Measurements from ENCODE around the gene FLNC. TPM values are rescaled to one million over a fixed set of nuclear protein-coding genes. Genes with fewer than 3 reads are reported as not detected.

The FLNC gene
- total and polyA plus RNA-seq, 2 donors from 2014 or later = 2.8 to 12.2 TPM

- no peak for DNase-seq
- intact Hi-C loops (cut with DNase I) = no loop called here
- Histone ChIP-seq H3K27ac (ENCODE audit: low read depth in 2 of 2, low read length in 2 of 2) (no peak overlapping the region), H3K27me3 (ENCODE audit: control insufficient read depth, insufficient read depth, low read length) (no peaks in the 10 kb centered on the region), H3K9ac (ENCODE audit: low read length in 3 of 3) (no peak overlapping the region), H3K9me3 (ENCODE audit: control insufficient read depth in 2 of 3, insufficient read depth in 1 of 3, low read length in 3 of 3) (no peaks in the 10 kb centered on the region), H3K4me1 (ENCODE audit: control insufficient read depth in 2 of 3, insufficient read depth in 2 of 3, low read depth in 1 of 3, low read length in 3 of 3) (peaks cover 0 to 8% (median 0%) of the 10 kb centered on the region in 3 donors), H3K4me3 (ENCODE audit: low read length in 3 of 3) (no peak overlapping the region), H3K36me3 (ENCODE audit: control insufficient read depth in 2 of 3, insufficient read depth in 3 of 3, low read length in 3 of 3) (no peaks in the 10 kb centered on the region)
- FAIRE-seq = no peak
- TF ChIP-seq CTCF (IDR thresholded peaks at IDR 0.05; ENCODE audit: borderline replicate concordance, extremely low read depth, insufficient read depth) = no peak
These were observed 41.5 kb upstream of the FLNC start for GRCh38 chr7:128788446-128789412.

- intact Hi-C loops (cut with DNase I) = no loop called here
- H3K4me3 ChIP-seq (ENCODE audit: low read length in 3 of 3) = peak overlapping the region; percentile 41 to 63 (median 60)
- DNase-seq (peak; percentile 37 to 75 (median 65)), FAIRE-seq (no peak)
- H3K4me1 ChIP-seq (ENCODE audit: control insufficient read depth in 2 of 3, insufficient read depth in 2 of 3, low read depth in 1 of 3, low read length in 3 of 3) = peaks cover 0 to 8% (median 0%) of the 10 kb centered on the region in 3 donors
- H3K36me3 ChIP-seq (ENCODE audit: control insufficient read depth in 2 of 3, insufficient read depth in 3 of 3, low read length in 3 of 3) = no peaks in the 10 kb centered on the region
- no peak overlapping the region for H3K9ac ChIP-seq (ENCODE audit: low read length in 3 of 3)
- no peaks in the 10 kb centered on the region for H3K27me3 ChIP-seq (ENCODE audit: control insufficient read depth, insufficient read depth, low read length)
- no peak for TF ChIP-seq CTCF (IDR thresholded peaks at IDR 0.05; ENCODE audit: borderline replicate concordance, extremely low read depth, insufficient read depth)
- no peaks in the 10 kb centered on the region for H3K9me3 ChIP-seq (ENCODE audit: control insufficient read depth in 2 of 3, insufficient read depth in 1 of 3, low read length in 3 of 3)
- H3K27ac ChIP-seq (ENCODE audit: low read depth in 2 of 2, low read length in 2 of 2) = no peak overlapping the region
These were observed 39.7 kb upstream of the FLNC start for GRCh38 chr7:128790315-128791041.

GRCh38 chr7:128791121-128791971, 38.9 kb upstream of the FLNC start, which contains the start of gene CCDC136:
Gene CCDC136, plus strand, starts transcription at chr7:128791968. Its CDS starts 444 bp downstream, at chr7:128792412.
- intact Hi-C loops (cut with DNase I) = no loop called here
- no peak within 1 kb of the TSS for H3K27ac ChIP-seq (ENCODE audit: low read depth in 2 of 2, low read length in 2 of 2)
- H3K4me1 ChIP-seq (ENCODE audit: control insufficient read depth in 2 of 3, insufficient read depth in 2 of 3, low read depth in 1 of 3, low read length in 3 of 3) = peaks cover 0 to 8% (median 0%) of the 10 kb centered on the region in 3 donors
- H3K27me3 ChIP-seq (ENCODE audit: control insufficient read depth, insufficient read depth, low read length) = no peaks in the 10 kb centered on the region
- TF ChIP-seq CTCF (IDR thresholded peaks at IDR 0.05; ENCODE audit: borderline replicate concordance, extremely low read depth, insufficient read depth) = no peak
- H3K36me3 ChIP-seq (ENCODE audit: control insufficient read depth in 2 of 3, insufficient read depth in 3 of 3, low read length in 3 of 3) = no peaks in the 10 kb centered on the region
- H3K9me3 ChIP-seq (ENCODE audit: control insufficient read depth in 2 of 3, insufficient read depth in 1 of 3, low read length in 3 of 3) = no peaks in the 10 kb centered on the region
- FAIRE-seq = no peak
- peak within 1 kb of the TSS; percentile 44 to 63 (median 60) for H3K4me3 ChIP-seq (ENCODE audit: low read length in 3 of 3)
- peak; percentile 61 to 90 (median 76) for DNase-seq
- peak within 1 kb of the TSS in 2 of 3 donors; percentile 7 to 18 for H3K9ac ChIP-seq (ENCODE audit: low read length in 3 of 3)

Measured in kidney (tissue), 14 donors.